Urinary bladder (tissue), 2 donors: ENCODE measurements around the gene TMEM107. TPM values are rescaled to one million over a fixed set of nuclear protein-coding genes. Genes with fewer than 3 reads are reported as not detected.

Experiments
- polyA plus RNA-seq: library from polyadenylated mRNA; stranded (reverse); fragments of 200-250 nt; gene quantifications from one replicate; pipeline ENCODE4 v1.2.3, GENCODE V29; 2013
- total RNA-seq: library from RNA; depleted of rRNA; stranded (reverse); fragments of >200 nt; gene quantifications from one replicate; pipeline ENCODE4 v1.2.3, GENCODE V29; 2014
- donor health status: healthy.

Gene TMEM107
- total and polyA plus RNA-seq, 2 donors, result 21.6 to 40.4 TPM

Other genes with a start within 250 kb of the TMEM107 start
- gene KCNAB3, start 246.5 kb downstream of the TMEM107 start, total RNA-seq, result 2.3 TPM
- 1.3 TPM for gene KCNAB3, start 246.5 kb downstream of the TMEM107 start, polyA plus RNA-seq
- gene TRAPPC1, start 244.4 kb downstream of the TMEM107 start, total RNA-seq, result 19.9 TPM
- 137 TPM for gene TRAPPC1, start 244.4 kb downstream of the TMEM107 start, polyA plus RNA-seq
- gene CNTROB, start 244.2 kb downstream of the TMEM107 start, total RNA-seq, result 23.8 TPM
- 24.7 TPM for gene CNTROB, start 244.2 kb downstream of the TMEM107 start, polyA plus RNA-seq
- gene GUCY2D, start 173.8 kb downstream of the TMEM107 start, total RNA-seq, result not detected
- gene GUCY2D, start 173.8 kb downstream of the TMEM107 start, polyA plus RNA-seq, result not detected
- not detected for gene ALOX15B, start 137.3 kb downstream of the TMEM107 start, total RNA-seq
- gene ALOX15B, start 137.3 kb downstream of the TMEM107 start, polyA plus RNA-seq, result 5.6 TPM
- gene ALOX12B, start 88.7 kb downstream of the TMEM107 start, total RNA-seq, result 0.11 TPM
- gene ALOX12B, start 88.7 kb downstream of the TMEM107 start, polyA plus RNA-seq, result not detected
- gene ALOXE3, start 57.9 kb downstream of the TMEM107 start, total RNA-seq, result not detected
- gene ALOXE3, start 57.9 kb downstream of the TMEM107 start, polyA plus RNA-seq, result not detected
- gene HES7, start 52.3 kb downstream of the TMEM107 start, total RNA-seq, result not detected
- 0.24 TPM for gene HES7, start 52.3 kb downstream of the TMEM107 start, polyA plus RNA-seq
- gene PER1, start 24.0 kb downstream of the TMEM107 start, total RNA-seq, result 29.9 TPM
- gene PER1, start 24.0 kb downstream of the TMEM107 start, polyA plus RNA-seq, result 183 TPM
- gene VAMP2, start 13.4 kb downstream of the TMEM107 start, total RNA-seq, result 12.1 TPM
- 81.4 TPM for gene VAMP2, start 13.4 kb downstream of the TMEM107 start, polyA plus RNA-seq
- 3.6 TPM for gene BORCS6, start 13.8 kb upstream of the TMEM107 start, total RNA-seq
- 14.9 TPM for gene BORCS6, start 13.8 kb upstream of the TMEM107 start, polyA plus RNA-seq
- 9.3 TPM for gene AURKB, start 34.2 kb upstream of the TMEM107 start, total RNA-seq
- gene AURKB, start 34.2 kb upstream of the TMEM107 start, polyA plus RNA-seq, result 0.66 TPM
- 7.9 TPM for gene CTC1, start 71.7 kb upstream of the TMEM107 start, total RNA-seq
- 16.1 TPM for gene CTC1, start 71.7 kb upstream of the TMEM107 start, polyA plus RNA-seq
- gene PFAS, start 72.9 kb upstream of the TMEM107 start, total RNA-seq, result 13.6 TPM
- 13.1 TPM for gene PFAS, start 72.9 kb upstream of the TMEM107 start, polyA plus RNA-seq
- gene RANGRF, start 112.3 kb upstream of the TMEM107 start, total RNA-seq, result 4.3 TPM
- 49.3 TPM for gene RANGRF, start 112.3 kb upstream of the TMEM107 start, polyA plus RNA-seq
- 1.2 TPM for gene SLC25A35, start 119.0 kb upstream of the TMEM107 start, total RNA-seq
- gene SLC25A35, start 119.0 kb upstream of the TMEM107 start, polyA plus RNA-seq, result 6.0 TPM
- gene ARHGEF15, start 133.9 kb upstream of the TMEM107 start, total RNA-seq, result 3.7 TPM
- 13.0 TPM for gene ARHGEF15, start 133.9 kb upstream of the TMEM107 start, polyA plus RNA-seq
- gene ODF4, start 163.5 kb upstream of the TMEM107 start, total RNA-seq, result not detected
- not detected for gene ODF4, start 163.5 kb upstream of the TMEM107 start, polyA plus RNA-seq
- gene RPL26, start 206.8 kb upstream of the TMEM107 start, total RNA-seq, result 3,064 TPM
- 3,805 TPM for gene RPL26, start 206.8 kb upstream of the TMEM107 start, polyA plus RNA-seq
- not detected for gene RNF222, start 221.4 kb upstream of the TMEM107 start, total RNA-seq
- gene RNF222, start 221.4 kb upstream of the TMEM107 start, polyA plus RNA-seq, result not detected